Mesendoderm (in vitro differentiated cells): ENCODE results near the gene DLG5.

Experiments used
- DNase-seq: peaks from one replicate; pipeline ENCODE4 v3.0.0; 2013
- H2AK5ac ChIP-seq: 2 replicates; pipeline ENCODE4 v1.6.1; 2013; ENCODE audit warnings: low read length, inconsistent platforms
- H2BK120ac ChIP-seq: 2 replicates; pipeline ENCODE4 v1.6.1; 2013; ENCODE audit warnings: low read depth, mild to moderate bottlenecking, low read length, moderate library complexity, mixed read lengths
- H2BK15ac ChIP-seq: replicated peaks from 2 replicates; pipeline ENCODE4 v1.6.1; 2013; ENCODE audit warnings: low read depth, mild to moderate bottlenecking, moderate library complexity
- H2BK5ac ChIP-seq: 2 replicates; pipeline ENCODE4 v1.6.1; 2013; ENCODE audit warnings: low read length, inconsistent platforms
- H3K18ac ChIP-seq: 2 replicates; pipeline ENCODE4 v1.6.1; 2013; ENCODE audit warnings: mild to moderate bottlenecking, low read length, mixed read lengths
- H3K23ac ChIP-seq: one replicate; pipeline ENCODE4 v1.6.1; 2013; ENCODE audit warnings: low read length
- H3K27ac ChIP-seq: 2 replicates; pipeline ENCODE4 v1.5.1; 2013; ENCODE audit warnings: low read depth, mild to moderate bottlenecking, inconsistent platforms, low read length, moderate library complexity
- H3K27me3 ChIP-seq: 2 replicates; pipeline ENCODE4 v1.6.1; 2013; ENCODE audit warnings: low read length, control low read depth, mild to moderate bottlenecking, inconsistent platforms; ENCODE audit not compliant: insufficient read depth, poor library complexity
- H3K36me3 ChIP-seq: 2 replicates; pipeline ENCODE4 v1.6.1; 2013; ENCODE audit warnings: low read length, inconsistent platforms; ENCODE audit not compliant: control insufficient read depth, insufficient read depth
- H3K4ac ChIP-seq: one replicate; pipeline ENCODE4 v1.6.1; 2013; ENCODE audit warnings: low read depth, mild to moderate bottlenecking, low read length, moderate library complexity
- H3K4me1 ChIP-seq: 2 replicates; pipeline ENCODE4 v1.6.1; 2013; ENCODE audit warnings: low read depth, low read length, inconsistent platforms; ENCODE audit not compliant: control insufficient read depth
- H3K4me2 ChIP-seq: 2 replicates; pipeline ENCODE4 v1.6.1; 2013; ENCODE audit warnings: low read length
- H3K4me3 ChIP-seq: 2 replicates; pipeline ENCODE4 v1.5.1; 2013; ENCODE audit warnings: mild to moderate bottlenecking, low read length
- H3K56ac ChIP-seq: one replicate; pipeline ENCODE4 v1.6.1; 2013; ENCODE audit warnings: low read length
- H3K79me1 ChIP-seq: 2 replicates; pipeline ENCODE4 v1.6.1; 2013; ENCODE audit warnings: low read length, inconsistent platforms
- H3K79me2 ChIP-seq: 2 replicates; pipeline ENCODE4 v1.6.1; 2013; ENCODE audit warnings: mild to moderate bottlenecking, low read length; ENCODE audit not compliant: control insufficient read depth, insufficient read depth
- H3K9ac ChIP-seq: 2 replicates; pipeline ENCODE4 v1.6.1; 2013; ENCODE audit warnings: low read length, inconsistent platforms
- H4K5ac ChIP-seq: one replicate; pipeline ENCODE4 v1.6.1; 2013; ENCODE audit warnings: low read length
- H4K8ac ChIP-seq: one replicate; pipeline ENCODE4 v1.6.1; 2013; ENCODE audit warnings: low read depth, mild to moderate bottlenecking, control low read depth, low read length, moderate library complexity
- WGBS: extraction: QIAGEN DNeasy Blood & Tissue Kit; methylation state at CpG from one replicate; pipeline ENCODE4 v1.1.7; 2013; ENCODE audit warnings: low lambda C conversion rate, missing lambda C conversion rate; ENCODE audit not compliant: insufficient coverage; ENCODE audit errors: extremely low coverage; 5-methylcytosine and 5-hydroxymethylcytosine counted together

The DLG5 gene

DNA sequence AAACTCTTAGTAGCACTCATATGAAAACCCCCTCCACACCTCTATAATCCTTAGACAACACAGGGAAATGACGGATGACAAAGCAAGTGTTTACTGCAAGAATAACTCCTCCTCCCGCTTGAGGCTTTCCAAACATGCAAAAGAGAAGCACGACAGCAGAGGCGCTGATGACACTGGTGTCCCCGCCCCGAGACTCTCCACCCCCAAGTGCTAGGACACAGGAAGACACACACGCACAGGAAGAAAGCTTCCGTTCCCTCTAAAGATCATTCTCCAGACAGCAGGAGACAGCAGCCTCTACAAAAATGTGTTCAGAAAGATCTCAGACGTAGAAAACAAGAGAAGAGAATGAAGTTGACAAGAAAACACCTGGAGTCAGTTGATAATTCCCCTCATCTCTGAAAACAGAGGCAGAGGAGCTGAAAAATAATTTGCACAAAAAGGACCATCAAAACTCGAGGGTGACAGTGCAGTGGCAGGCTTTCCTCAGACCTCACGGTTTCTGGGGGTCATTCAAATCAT, 90.2 kb downstream of the DLG5 start:
- Histone ChIP-seq H2BK120ac (no peak overlapping the region), H3K18ac (no peak overlapping the region), H3K4me1 (no peaks in the 10 kb centered on the region), H2AK5ac (no peak overlapping the region), H2BK15ac (no peak overlapping the region), H3K79me1 (peaks cover 5% of the 10 kb centered on the region), H3K9ac (no peak overlapping the region), H3K4ac (no peak overlapping the region), H4K5ac (no peak overlapping the region), H3K56ac (no peak overlapping the region), H3K79me2 (no peaks in the 10 kb centered on the region), H3K23ac (no peak overlapping the region), H3K4me3 (no peak overlapping the region), H3K27me3 (no peaks in the 10 kb centered on the region), H2BK5ac (no peak overlapping the region), H3K36me3 (peaks cover 6% of the 10 kb centered on the region), H4K8ac (no peak overlapping the region), H3K27ac (no peak overlapping the region), H3K4me2 (no peak overlapping the region)
- no CpG with 5 or more reads among the region's 11 CpGs for WGBS
- no peak for DNase-seq

DNA sequence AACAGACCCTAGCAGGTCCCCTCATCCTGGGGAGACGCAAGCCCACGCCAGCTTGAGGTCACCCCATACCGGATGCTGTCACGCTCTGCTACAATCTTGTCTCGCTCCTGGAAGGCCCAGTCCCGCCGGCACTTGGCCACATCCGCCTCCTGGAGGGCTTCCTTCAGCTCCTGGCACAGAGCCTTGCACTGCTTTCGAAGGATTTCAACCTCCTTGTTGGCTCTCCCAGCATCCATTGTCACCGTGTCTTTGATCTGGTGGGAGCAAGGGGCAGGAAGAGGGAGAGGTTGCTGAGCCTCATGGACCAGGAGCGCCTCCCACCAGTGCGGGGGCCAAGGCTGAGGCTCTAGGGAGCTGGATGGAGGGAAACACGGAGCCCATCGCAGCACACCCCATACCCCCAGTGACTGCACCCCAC, 90.9 kb downstream of the DLG5 start:
- Histone ChIP-seq H2AK5ac (no peak overlapping the region), H3K18ac (no peak overlapping the region), H4K5ac (no peak overlapping the region), H3K56ac (no peak overlapping the region), H3K36me3 (peaks cover 3% of the 10 kb centered on the region), H3K4me2 (no peak overlapping the region), H3K27me3 (no peaks in the 10 kb centered on the region), H3K4me1 (no peaks in the 10 kb centered on the region), H4K8ac (no peak overlapping the region), H3K4me3 (no peak overlapping the region), H2BK15ac (no peak overlapping the region), H3K9ac (no peak overlapping the region), H3K23ac (no peak overlapping the region), H3K79me2 (no peaks in the 10 kb centered on the region), H3K27ac (no peak overlapping the region), H3K4ac (no peak overlapping the region), H3K79me1 (peaks cover 3% of the 10 kb centered on the region), H2BK120ac (no peak overlapping the region), H2BK5ac (no peak overlapping the region)
- WGBS: no CpG with 5 or more reads among the region's 14 CpGs
- DNase-seq: no peak

DNA sequence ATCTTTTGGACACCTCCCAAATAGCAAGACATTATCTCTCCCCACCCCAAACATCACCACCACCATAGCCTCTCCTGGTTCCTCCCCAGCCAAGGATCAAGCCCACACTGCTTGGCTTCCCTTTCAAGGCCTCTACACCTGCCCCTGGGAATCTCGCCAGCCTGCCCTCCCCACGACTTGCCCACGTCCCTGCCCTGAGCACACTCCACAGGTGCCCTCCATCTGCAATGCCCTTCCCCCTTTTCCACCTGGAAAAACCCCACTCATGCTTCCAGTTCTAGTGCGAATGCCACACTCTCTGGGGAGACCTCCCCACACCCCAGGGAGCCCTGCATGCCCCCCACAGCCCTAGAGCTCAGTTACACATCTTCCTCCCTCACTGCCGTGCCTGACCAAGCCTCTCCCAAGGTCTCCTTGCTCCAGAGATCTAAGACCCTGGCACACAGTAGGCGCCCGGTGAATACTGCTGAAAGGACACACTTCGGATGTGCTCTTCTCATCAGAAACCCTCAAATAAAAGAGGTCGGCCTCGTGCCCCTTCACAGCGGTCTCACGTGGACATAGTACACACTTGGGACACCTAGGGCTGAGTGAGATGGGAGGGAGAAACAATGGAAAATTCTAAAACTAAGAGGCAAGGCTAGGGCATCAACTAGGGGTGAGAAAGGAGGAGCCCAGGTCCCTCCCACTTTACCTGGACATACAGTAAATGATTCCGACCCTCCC, 91.4 kb downstream of the DLG5 start:
- no peak overlapping the region for H3K27ac ChIP-seq
- H3K23ac ChIP-seq: no peak overlapping the region
- no peak for DNase-seq

DNA sequence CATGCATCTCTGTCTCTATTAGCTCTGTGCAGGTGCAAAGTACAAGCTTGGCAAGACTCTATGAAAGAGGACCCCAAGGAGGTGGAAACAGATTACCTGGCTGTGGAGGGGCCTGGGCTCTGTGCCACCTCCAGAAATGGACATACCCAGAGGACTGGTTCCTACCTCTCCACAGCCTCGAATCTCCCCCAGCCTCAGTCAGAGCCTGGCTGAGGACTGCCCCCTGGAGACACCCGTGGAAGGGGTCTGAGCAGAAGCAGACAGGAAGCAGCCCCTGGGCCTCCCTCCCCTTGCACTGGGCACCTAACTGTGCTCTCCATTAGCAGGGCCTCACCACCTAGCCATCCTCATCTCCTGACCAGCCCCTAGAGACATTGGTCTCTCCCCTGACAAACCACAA, 92.0 kb downstream of the DLG5 start:
- no peak overlapping the region for H2BK5ac ChIP-seq
- no peak overlapping the region for H2AK5ac ChIP-seq
- no peak overlapping the region for H4K8ac ChIP-seq
- no peak overlapping the region for H2BK15ac ChIP-seq
- no peaks in the 10 kb centered on the region for H3K4me1 ChIP-seq
- H3K56ac ChIP-seq: no peak overlapping the region
- no peak overlapping the region for H3K4me3 ChIP-seq
- peaks cover 13% of the 10 kb centered on the region for H3K36me3 ChIP-seq
- no peak overlapping the region for H4K5ac ChIP-seq
- H2BK120ac ChIP-seq: no peak overlapping the region
- peaks cover 3% of the 10 kb centered on the region for H3K79me1 ChIP-seq
- no peak overlapping the region for H3K23ac ChIP-seq
- DNase-seq: no peak
- H3K4me2 ChIP-seq: no peak overlapping the region
- no CpG with 5 or more reads among the region's 2 CpGs for WGBS
- no peaks in the 10 kb centered on the region for H3K79me2 ChIP-seq
- H3K4ac ChIP-seq: no peak overlapping the region
- H3K27me3 ChIP-seq: no peaks in the 10 kb centered on the region
- no peak overlapping the region for H3K9ac ChIP-seq
- no peak overlapping the region for H3K27ac ChIP-seq
- no peak overlapping the region for H3K18ac ChIP-seq

More for the DNA sequence above, 91.4 kb downstream of the DLG5 start:
- Histone ChIP-seq H3K4me2 (no peak overlapping the region), H3K56ac (no peak overlapping the region), H3K79me1 (peaks cover 3% of the 10 kb centered on the region), H2BK15ac (no peak overlapping the region), H3K9ac (no peak overlapping the region), H3K79me2 (no peaks in the 10 kb centered on the region), H3K27me3 (no peaks in the 10 kb centered on the region), H3K4ac (no peak overlapping the region), H3K18ac (no peak overlapping the region), H3K4me1 (no peaks in the 10 kb centered on the region), H2BK5ac (no peak overlapping the region), H3K4me3 (no peak overlapping the region), H2AK5ac (no peak overlapping the region), H3K36me3 (peaks cover 9% of the 10 kb centered on the region), H2BK120ac (no peak overlapping the region), H4K8ac (no peak overlapping the region), H4K5ac (no peak overlapping the region)
- no CpG with 5 or more reads among the region's 13 CpGs for WGBS

DNA sequence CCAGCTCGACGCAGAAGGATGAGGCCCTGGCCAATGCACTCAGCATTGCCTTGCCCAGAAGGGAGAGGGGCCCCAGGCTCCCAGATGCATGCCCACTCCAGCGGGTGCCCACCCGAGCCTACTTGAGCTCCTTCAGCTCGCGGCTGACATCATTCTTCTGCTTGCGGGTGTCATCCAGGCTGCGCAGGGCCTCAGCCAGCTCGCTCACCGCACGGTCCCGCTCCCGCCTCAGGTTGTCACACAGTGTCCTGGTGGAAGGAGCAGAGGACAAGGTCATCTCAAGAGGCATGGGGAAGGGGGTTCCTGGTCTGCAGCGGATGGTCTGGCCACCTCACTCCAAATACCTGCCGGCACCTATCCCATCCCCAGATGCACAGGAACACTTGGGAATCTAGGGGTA, 92.8 kb downstream of the DLG5 start:
- DNase-seq: no peak
- Histone ChIP-seq H3K4me3 (no peak overlapping the region), H3K56ac (no peak overlapping the region), H3K4me2 (no peak overlapping the region), H3K79me2 (no peaks in the 10 kb centered on the region), H4K5ac (no peak overlapping the region), H2AK5ac (no peak overlapping the region), H3K23ac (no peak overlapping the region), H3K4me1 (no peaks in the 10 kb centered on the region), H2BK5ac (no peak overlapping the region), H2BK15ac (no peak overlapping the region), H3K27me3 (no peaks in the 10 kb centered on the region), H3K9ac (no peak overlapping the region), H3K27ac (no peak overlapping the region), H4K8ac (no peak overlapping the region), H3K18ac (no peak overlapping the region), H3K79me1 (peaks cover 6% of the 10 kb centered on the region), H2BK120ac (no peak overlapping the region), H3K4ac (no peak overlapping the region), H3K36me3 (peaks cover 14% of the 10 kb centered on the region)
- whole genome bisulfite sequencing: no CpG with 5 or more reads among the region's 15 CpGs

DNA sequence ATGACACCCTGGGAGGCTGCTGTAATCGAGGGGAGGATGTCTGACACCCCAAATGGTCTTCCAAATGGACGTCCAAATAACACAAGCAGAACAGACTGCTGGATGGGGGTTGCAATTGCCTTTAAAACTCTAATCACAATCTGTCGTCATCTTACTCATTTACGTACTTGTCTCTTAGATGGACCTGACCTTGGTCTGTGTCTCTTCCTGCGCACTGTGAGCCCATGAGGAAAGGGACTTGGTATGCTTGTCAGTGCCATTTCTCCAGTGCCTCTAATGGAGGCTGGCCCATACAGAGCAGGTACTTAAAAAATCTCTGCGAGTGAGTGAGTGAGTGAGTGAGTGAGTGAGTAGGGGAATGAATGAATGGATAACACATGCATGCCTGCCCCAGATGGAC, 93.3 kb downstream of the DLG5 start:
- Histone ChIP-seq H2BK15ac (no peak overlapping the region), H3K18ac (no peak overlapping the region), H3K4me2 (no peak overlapping the region), H3K4me1 (no peaks in the 10 kb centered on the region), H3K9ac (no peak overlapping the region), H2BK5ac (no peak overlapping the region), H3K27ac (no peak overlapping the region), H3K56ac (no peak overlapping the region), H3K4ac (no peak overlapping the region), H3K36me3 (peaks cover 14% of the 10 kb centered on the region), H3K79me1 (peaks cover 6% of the 10 kb centered on the region), H4K8ac (no peak overlapping the region), H2AK5ac (no peak overlapping the region), H3K4me3 (no peak overlapping the region), H2BK120ac (no peak overlapping the region), H3K27me3 (no peaks in the 10 kb centered on the region), H4K5ac (no peak overlapping the region), H3K79me2 (no peaks in the 10 kb centered on the region), H3K23ac (no peak overlapping the region)
- no peak for DNase-seq
- WGBS: no CpG with 5 or more reads among the region's 6 CpGs
